Esophagus squamous epithelium (tissue), 5 donors: ENCODE measurements around the gene MC1R. TPM values are rescaled to one million over a fixed set of nuclear protein-coding genes. Genes with fewer than 3 reads are reported as not detected.

ENCODE experiments used
- DNase-seq: peaks from one replicate; lab custom pipeline; 2025; lab: John Stamatoyannopoulos, UW
- H3K27ac ChIP-seq, 4 donors: fragments of 200-600 bp; sonication (generic); one replicate each; pipeline ENCODE4 v1.5.1; 2016 to 2019; ENCODE audit warnings: mild to moderate bottlenecking in 1 of 4
- H3K27me3 ChIP-seq, 4 donors: fragments of 200-600 bp; sonication (generic); 1 replicate in 3 of 4; 2 replicates in 1 of 4; pipeline versions ENCODE4 v1.5.1 to v1.6.0; 2017 to 2021; ENCODE audit warnings: antibody characterized with exemption in 1 of 4
- H3K36me3 ChIP-seq, 3 donors: fragments of 200-600 bp; sonication (generic); one replicate each; pipeline ENCODE4 v1.5.1; 2016 to 2019
- H3K4me1 ChIP-seq, 3 donors: fragments of 200-600 bp; sonication (generic); one replicate each; pipeline ENCODE4 v1.5.1; 2017 to 2019
- H3K4me3 ChIP-seq, 4 donors: fragments of 200-600 bp; sonication (generic); 1 replicate in 3 of 4; 2 replicates in 1 of 4; pipeline ENCODE4 v1.5.1; 2016 to 2019; ENCODE audit warnings: mild to moderate bottlenecking in 2 of 4, moderate library complexity in 1 of 4
- H3K9me3 ChIP-seq, 3 donors: fragments of 200-600 bp; sonication (generic); one replicate each; pipeline ENCODE4 v1.5.1; 2016 to 2019
- POLR2A ChIP-seq, 4 donors: fragments of 450-650 bp; IDR thresholded peaks; one replicate each; pipeline ENCODE4 v1.6.1; 2017; ENCODE audit warnings: antibody characterized with exemption in 4 of 4, mild to moderate bottlenecking in 4 of 4, moderate library complexity in 3 of 4
- WGBS, 2 donors: methylation state at CpG; one replicate each; pipeline ENCODE4 v1.1.5; 2018; 5-methylcytosine and 5-hydroxymethylcytosine counted together
- intact Hi-C: fragments of 100-400 bp; cut with DNase I; formaldehyde crosslinking; loops from one replicate; pipeline ENCODE4 v1.15.0; 2022
- total RNA-seq, 4 donors: library from RNA; depleted of rRNA; stranded (reverse); fragments of >200 nt; gene quantifications; one replicate each; pipeline ENCODE4 v1.1.0, GENCODE V29; 2016
- TF ChIP-seq, protein P1 (sequence below), 6 experiments: fragments of 450-650 bp in 4 of 6; fragments of 200-600 bp in 2 of 6; sonication (generic) in 2 of 6; IDR thresholded peaks; one replicate each; pipeline ENCODE4 v1.5.1; 2016 to 2019; ENCODE audit warnings: antibody characterized with exemption in 6 of 6, mild to moderate bottlenecking in 4 of 6, moderate library complexity in 4 of 6
- donor health status: DM: yes; HTN: yes; CAD: no.

The MC1R gene
- total RNA-seq = 1 to 10 TPM; 1.1 to 3.4 (median 2.0) TPM

DNA sequence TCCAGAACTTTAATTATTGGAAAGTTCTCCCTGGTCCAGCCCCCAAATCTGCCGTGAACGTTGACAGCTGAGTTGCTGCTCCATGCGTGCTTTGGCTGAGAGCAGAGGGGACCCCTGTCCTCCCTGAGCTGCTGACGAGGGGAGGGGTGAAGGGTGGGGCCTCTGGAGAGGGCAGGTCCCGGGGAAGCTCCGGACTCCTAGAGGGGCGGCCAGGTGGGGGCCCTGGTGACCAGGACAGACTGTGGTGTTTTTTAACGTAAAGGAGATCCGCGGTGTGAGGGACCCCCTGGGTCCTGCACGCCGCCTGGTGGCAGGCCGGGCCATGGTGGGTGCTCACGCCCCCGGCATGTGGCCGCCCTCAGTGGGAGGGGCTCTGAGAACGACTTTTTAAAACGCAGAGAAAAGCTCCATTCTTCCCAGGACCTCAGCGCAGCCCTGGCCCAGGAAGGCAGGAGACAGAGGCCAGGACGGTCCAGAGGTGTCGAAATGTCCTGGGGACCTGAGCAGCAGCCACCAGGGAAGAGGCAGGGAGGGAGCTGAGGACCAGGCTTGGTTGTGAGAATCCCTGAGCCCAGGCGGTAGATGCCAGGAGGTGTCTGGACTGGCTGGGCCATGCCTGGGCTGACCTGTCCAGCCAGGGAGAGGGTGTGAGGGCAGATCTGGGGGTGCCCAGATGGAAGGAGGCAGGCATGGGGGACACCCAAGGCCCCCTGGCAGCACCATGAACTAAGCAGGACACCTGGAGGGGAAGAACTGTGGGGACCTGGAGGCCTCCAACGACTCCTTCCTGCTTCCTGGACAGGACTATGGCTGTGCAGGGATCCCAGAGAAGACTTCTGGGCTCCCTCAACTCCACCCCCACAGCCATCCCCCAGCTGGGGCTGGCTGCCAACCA is at the start of gene MC1R:
Gene MC1R, plus strand, starts transcription at position 410 of the 895 bp plus-strand sequence. Its CDS starts 397 bp downstream, at position 807.
- H3K36me3 ChIP-seq = no peaks in the 10 kb centered on the region
- 17 to 27% methylated on average over 2 to 5 of the region's 23 CpGs for WGBS, 2 donors
- no peak for DNase-seq
- H3K4me1 ChIP-seq = peaks cover 43 to 59% (median 50%) of the 10 kb centered on the region in 3 donors
- H3K27ac ChIP-seq = peak within 1 kb of the TSS; percentile 30 to 62 (median 50)
- peaks cover 0 to 59% (median 1%) of the 10 kb centered on the region in 4 donors for H3K27me3 ChIP-seq
- H3K4me3 ChIP-seq = peak within 1 kb of the TSS; percentile 4 to 63 (median 38)
- TF ChIP-seq POLR2A (IDR thresholded peaks at IDR 0.05) = no peak
- TF ChIP-seq, protein P1, sequence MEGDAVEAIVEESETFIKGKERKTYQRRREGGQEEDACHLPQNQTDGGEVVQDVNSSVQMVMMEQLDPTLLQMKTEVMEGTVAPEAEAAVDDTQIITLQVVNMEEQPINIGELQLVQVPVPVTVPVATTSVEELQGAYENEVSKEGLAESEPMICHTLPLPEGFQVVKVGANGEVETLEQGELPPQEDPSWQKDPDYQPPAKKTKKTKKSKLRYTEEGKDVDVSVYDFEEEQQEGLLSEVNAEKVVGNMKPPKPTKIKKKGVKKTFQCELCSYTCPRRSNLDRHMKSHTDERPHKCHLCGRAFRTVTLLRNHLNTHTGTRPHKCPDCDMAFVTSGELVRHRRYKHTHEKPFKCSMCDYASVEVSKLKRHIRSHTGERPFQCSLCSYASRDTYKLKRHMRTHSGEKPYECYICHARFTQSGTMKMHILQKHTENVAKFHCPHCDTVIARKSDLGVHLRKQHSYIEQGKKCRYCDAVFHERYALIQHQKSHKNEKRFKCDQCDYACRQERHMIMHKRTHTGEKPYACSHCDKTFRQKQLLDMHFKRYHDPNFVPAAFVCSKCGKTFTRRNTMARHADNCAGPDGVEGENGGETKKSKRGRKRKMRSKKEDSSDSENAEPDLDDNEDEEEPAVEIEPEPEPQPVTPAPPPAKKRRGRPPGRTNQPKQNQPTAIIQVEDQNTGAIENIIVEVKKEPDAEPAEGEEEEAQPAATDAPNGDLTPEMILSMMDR (IDR thresholded peaks at IDR 0.05) = peak in 4 of 6 experiments; percentile 11 to 35 (median 18)
- H3K9me3 ChIP-seq = no peaks in the 10 kb centered on the region
- intact Hi-C loops = no loop called here

DNA sequence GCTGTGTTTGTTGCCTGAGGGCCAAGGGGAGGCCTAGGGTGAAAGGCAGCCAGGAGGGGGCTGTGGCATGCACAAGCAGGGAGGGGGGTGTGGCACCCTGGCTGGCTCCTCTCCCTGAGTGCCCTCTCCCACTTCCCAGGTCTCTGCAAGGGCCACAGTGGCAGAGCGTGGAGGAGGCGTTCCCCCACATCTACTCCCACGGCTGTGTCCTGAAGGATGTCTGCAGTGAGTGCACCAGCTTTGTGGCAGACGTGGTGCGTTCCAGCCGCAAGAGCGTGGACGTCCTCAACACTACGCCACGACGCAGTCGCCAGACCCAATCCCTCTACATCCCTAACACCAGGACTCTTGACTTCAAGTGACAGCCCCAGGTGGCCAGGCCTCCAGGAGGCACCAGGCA is 48.8 kb upstream of the MC1R start:
- DNase-seq = no peak
- WGBS, 2 donors = 86 to 93% methylated on average over 6 to 10 of the region's 12 CpGs
- Histone ChIP-seq H3K4me3 (no peak overlapping the region), H3K27ac (no peak overlapping the region), H3K36me3 (peaks cover 0 to 8% (median 0%) of the 10 kb centered on the region in 3 donors), H3K9me3 (peaks cover 0 to 6% (median 6%) of the 10 kb centered on the region in 3 donors), H3K4me1 (peaks cover 13 to 22% (median 14%) of the 10 kb centered on the region in 3 donors), H3K27me3 (no peaks in the 10 kb centered on the region)
- intact Hi-C loops = no loop called here
- TF ChIP-seq, protein P1 (IDR thresholded peaks at IDR 0.05) = no peak
- no peak for TF ChIP-seq POLR2A (IDR thresholded peaks at IDR 0.05)

DNA sequence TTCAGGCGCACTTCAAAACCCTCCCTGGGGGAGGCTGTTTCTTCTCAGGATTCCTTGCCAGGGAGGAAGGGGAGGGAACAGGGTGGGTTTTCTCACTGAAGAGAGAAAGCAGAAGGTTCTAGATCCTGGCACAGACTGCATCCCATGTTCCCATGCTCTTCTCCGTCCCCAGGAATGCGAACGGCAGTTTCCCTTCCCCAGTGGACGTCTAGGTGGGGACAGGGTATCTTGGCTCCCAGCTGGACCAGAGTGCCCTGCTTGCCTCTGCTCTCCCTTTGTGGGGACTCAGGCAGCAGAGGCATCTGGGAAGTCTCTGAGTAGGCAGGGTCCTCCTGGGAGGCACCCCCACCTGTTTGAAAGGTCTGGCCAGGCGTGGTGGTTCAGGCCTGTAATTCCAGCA is 48.2 kb upstream of the MC1R start:
- peaks cover 0 to 13% (median 0%) of the 10 kb centered on the region in 3 donors for H3K36me3 ChIP-seq
- no peak overlapping the region for H3K4me3 ChIP-seq
- H3K27ac ChIP-seq = no peak overlapping the region
- intact Hi-C loops = no loop called here
- WGBS, 2 donors = 100% methylated on average over 1 of the region's 6 CpGs; no CpG with 5 or more reads in 1 of the 2 donors
- peaks cover 0 to 6% (median 6%) of the 10 kb centered on the region in 3 donors for H3K9me3 ChIP-seq
- peaks cover 14 to 22% (median 16%) of the 10 kb centered on the region in 3 donors for H3K4me1 ChIP-seq
- no peak for DNase-seq
- H3K27me3 ChIP-seq = no peaks in the 10 kb centered on the region
- no peak for TF ChIP-seq POLR2A (IDR thresholded peaks at IDR 0.05)
- TF ChIP-seq, protein P1 (IDR thresholded peaks at IDR 0.05) = no peak

DNA sequence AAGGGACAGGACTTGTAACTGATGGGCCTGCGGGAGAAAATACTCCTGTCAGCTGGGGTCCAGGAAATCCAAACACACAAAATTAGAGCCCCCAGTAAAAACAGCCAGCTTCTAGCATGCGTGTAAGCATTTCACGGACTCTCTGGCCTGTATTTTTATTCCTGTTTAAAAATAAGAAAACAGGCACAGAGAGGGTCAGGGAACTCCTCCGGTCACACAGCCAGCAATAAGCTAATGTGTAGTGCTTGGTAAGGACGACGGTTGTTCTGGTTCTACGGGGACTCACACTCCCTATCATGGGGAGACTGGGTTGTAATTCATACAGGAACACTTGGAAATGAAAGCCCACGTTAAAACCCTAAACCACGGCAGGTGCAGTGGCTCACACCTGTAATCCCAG is 46.8 kb upstream of the MC1R start:
- DNase-seq = no peak
- no peak overlapping the region for H3K27ac ChIP-seq
- peaks cover 0 to 24% (median 0%) of the 10 kb centered on the region in 3 donors for H3K36me3 ChIP-seq
- no peak for TF ChIP-seq POLR2A (IDR thresholded peaks at IDR 0.05)
- TF ChIP-seq, protein P1 (IDR thresholded peaks at IDR 0.05) = no peak
- no peak overlapping the region for H3K4me3 ChIP-seq
- intact Hi-C loops = no loop called here
- H3K27me3 ChIP-seq = no peaks in the 10 kb centered on the region
- peaks cover 0 to 6% (median 6%) of the 10 kb centered on the region in 3 donors for H3K9me3 ChIP-seq
- WGBS, 2 donors = 88 to 97% methylated on average over 9 of the region's 9 CpGs
- peaks cover 14 to 29% (median 16%) of the 10 kb centered on the region in 3 donors for H3K4me1 ChIP-seq
